ENCODE measurements around the gene APOB. TPM values are rescaled to one million over a fixed set of nuclear protein-coding genes. Genes with fewer than 3 reads are reported as not detected.

The APOB gene
- total RNA-seq, 1 donor from 2014 or later = 9.1 TPM

DNA sequence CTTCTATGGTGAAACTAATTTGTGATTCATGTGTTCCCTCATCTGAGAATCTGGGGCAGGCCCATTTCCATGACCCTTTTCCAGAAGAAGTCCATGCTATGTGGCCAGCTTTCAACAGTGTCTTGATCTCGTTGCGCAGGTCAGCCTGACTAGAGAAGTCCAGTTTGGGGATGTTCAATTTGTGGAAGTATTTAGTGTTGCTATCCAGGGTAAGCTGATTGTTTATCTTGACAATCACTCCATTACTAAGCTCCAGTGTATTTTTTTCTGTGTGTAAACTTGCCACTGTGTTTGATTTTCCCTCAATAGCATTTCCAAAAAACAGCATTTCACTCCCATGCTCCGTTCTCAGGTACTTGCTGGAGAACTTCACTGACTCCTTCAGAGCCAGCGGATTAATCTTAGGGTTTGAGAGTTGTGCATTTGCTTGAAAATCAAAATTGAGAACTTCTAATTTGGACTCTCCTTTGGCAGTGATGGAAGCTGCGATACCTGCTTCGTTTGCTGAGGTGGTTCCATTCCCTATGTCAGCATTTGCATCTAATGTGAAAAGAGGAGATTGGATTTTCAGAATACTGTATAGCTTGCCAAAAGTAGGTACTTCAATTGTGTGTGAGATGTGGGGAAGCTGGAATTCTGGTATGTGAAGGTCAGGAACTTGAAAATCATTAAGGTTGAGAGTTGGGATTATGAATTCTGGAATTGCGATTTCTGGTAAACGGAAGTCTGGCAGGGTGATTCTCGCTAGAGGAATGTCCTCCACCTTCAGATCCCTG is 35.7 kb downstream of the APOB start:
- no peak for DNase-seq
- Histone ChIP-seq H3K27ac (replicated peaks) (no peak overlapping the region), H3K9me3 (replicated peaks) (no peaks in the 10 kb centered on the region), H3K36me3 (peaks cover 35% of the 10 kb centered on the region), H3K27me3 (ENCODE audit: low read depth) (no peaks in the 10 kb centered on the region), H3K4me3 (no peak overlapping the region), H3K4me1 (no peaks in the 10 kb centered on the region)
- TF ChIP-seq, protein P1, sequence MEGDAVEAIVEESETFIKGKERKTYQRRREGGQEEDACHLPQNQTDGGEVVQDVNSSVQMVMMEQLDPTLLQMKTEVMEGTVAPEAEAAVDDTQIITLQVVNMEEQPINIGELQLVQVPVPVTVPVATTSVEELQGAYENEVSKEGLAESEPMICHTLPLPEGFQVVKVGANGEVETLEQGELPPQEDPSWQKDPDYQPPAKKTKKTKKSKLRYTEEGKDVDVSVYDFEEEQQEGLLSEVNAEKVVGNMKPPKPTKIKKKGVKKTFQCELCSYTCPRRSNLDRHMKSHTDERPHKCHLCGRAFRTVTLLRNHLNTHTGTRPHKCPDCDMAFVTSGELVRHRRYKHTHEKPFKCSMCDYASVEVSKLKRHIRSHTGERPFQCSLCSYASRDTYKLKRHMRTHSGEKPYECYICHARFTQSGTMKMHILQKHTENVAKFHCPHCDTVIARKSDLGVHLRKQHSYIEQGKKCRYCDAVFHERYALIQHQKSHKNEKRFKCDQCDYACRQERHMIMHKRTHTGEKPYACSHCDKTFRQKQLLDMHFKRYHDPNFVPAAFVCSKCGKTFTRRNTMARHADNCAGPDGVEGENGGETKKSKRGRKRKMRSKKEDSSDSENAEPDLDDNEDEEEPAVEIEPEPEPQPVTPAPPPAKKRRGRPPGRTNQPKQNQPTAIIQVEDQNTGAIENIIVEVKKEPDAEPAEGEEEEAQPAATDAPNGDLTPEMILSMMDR (IDR thresholded peaks at IDR 0.05; ENCODE audit: borderline replicate concordance) = no peak
- intact Hi-C loops (cut with micrococcal nuclease) = no loop called here

DNA sequence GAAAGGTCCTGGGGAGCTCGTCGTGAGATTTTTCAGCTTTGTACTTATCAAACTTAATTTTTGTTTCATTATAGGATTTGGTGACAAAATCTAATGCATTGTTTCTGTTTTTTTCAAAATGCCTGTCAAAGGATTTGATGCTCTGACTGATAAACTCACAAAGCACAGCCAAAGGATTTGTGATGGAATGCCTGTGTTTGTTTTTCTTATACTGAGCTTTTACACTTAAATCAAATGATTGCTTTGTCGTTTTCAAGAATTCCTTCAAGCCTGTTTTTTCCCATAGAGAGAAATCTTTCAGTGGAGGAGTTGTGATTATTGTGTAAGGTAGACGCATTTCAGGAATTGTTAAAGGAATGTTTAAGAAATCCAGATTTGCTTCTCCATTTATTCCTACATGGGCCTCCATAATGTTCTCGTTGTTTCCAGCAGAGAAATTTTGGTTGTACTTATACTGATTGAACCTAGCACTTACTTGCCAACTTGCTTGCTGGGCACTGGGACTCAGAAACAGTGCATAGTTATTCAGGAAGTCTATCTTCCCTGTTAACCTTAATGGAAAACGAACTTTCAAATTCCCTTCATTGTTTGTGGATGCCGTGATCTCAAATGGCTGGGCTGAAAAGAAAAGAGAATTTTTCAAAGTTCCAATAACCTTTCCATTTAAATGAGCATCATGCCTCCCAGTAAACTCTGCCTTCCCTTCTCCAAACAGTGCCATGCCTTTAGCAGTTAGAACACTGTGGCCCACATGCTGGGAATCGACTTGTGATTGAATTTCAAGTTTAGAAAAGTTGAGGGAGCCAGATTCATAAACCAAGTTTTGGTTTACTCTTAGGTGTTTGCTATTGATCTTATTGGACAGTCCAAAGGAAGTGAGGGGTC is 36.5 kb downstream of the APOB start:
- Histone ChIP-seq H3K4me3 (no peak overlapping the region), H3K9me3 (replicated peaks) (no peaks in the 10 kb centered on the region), H3K36me3 (peaks cover 26% of the 10 kb centered on the region), H3K27ac (replicated peaks) (no peak overlapping the region), H3K4me1 (no peaks in the 10 kb centered on the region), H3K27me3 (ENCODE audit: low read depth) (no peaks in the 10 kb centered on the region)
- DNase-seq = no peak
- TF ChIP-seq, protein P1 (IDR thresholded peaks at IDR 0.05; ENCODE audit: borderline replicate concordance) = no peak
- intact Hi-C loops (cut with micrococcal nuclease) = no loop called here

DNA sequence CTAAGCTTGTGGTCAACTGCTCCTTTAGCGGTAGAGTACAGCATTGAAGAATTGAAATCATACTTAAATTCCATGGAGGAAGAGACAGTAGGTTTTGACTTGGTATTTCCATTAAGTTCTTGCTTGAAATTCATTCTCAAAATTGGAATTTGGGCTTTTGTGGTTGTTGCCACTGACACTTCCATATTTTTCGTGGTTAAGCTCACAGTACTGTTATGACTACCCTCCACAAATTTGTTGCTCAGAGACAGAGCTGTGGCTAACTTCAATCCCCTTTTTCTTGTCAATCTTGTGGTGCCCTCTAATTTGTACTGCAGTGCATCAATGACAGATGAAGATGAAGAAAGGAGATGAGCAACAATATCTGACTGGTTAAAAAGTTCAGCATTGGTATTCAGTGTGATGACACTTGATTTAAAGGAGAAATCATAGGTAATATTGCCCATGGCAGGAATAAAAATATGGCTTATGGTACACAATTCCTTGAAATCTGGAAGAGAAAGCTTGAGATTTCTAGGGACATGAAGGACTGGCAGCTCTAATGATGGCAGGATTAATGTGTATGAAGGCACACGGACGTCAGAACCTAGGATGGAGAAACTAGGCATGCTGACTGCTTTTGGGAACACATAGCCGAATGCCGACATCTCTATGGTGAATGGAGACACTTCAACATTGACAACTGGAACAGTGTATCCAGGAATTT is 37.3 kb downstream of the APOB start:
- Histone ChIP-seq H3K27me3 (ENCODE audit: low read depth) (no peaks in the 10 kb centered on the region), H3K4me1 (no peaks in the 10 kb centered on the region), H3K4me3 (no peak overlapping the region), H3K27ac (replicated peaks) (no peak overlapping the region), H3K36me3 (peaks cover 18% of the 10 kb centered on the region), H3K9me3 (replicated peaks) (no peaks in the 10 kb centered on the region)
- intact Hi-C loops (cut with micrococcal nuclease) = no loop called here
- TF ChIP-seq, protein P1 (IDR thresholded peaks at IDR 0.05; ENCODE audit: borderline replicate concordance) = no peak
- no peak for DNase-seq

DNA sequence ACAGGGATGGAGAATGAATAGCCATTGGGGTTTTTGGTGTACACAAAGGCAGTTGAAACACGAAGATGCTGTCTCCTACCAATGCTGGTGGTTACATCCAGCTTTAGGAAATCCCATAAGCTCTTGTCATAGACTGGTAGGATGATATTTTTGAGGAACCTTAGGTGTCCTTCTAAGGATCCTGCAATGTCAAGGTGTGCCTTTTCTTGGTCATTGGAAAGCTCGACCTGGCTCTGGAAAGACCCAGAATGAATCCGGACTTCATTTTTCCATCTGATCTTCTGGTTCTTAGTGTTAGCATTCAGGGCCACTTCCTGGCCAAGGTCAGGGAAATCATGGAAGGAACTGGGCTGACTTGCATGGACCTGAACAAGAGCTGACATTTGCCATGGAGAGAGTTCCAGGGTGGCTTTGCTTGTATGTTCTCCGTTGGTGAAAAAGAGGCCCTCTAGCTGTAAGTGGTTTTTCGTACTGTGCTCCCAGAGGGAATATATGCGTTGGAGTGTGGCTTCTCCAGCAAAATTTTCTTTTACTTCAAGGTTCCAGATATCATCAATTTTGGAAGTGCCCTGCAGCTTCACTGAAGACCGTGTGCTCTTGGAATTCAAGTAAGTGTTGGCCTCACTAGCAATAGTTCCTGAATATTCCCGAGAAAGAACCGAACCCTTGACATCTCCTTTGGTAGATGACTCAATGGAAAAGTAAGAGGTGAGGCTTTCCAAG is 38.0 kb downstream of the APOB start:
- intact Hi-C loops (cut with micrococcal nuclease) = no loop called here
- TF ChIP-seq, protein P1 (IDR thresholded peaks at IDR 0.05; ENCODE audit: borderline replicate concordance) = no peak
- H3K36me3 ChIP-seq = peaks cover 12% of the 10 kb centered on the region
- H3K4me1 ChIP-seq = no peaks in the 10 kb centered on the region
- no peak overlapping the region for H3K27ac ChIP-seq (replicated peaks)
- no peak overlapping the region for H3K4me3 ChIP-seq
- DNase-seq = no peak
- no peaks in the 10 kb centered on the region for H3K9me3 ChIP-seq (replicated peaks)
- no peaks in the 10 kb centered on the region for H3K27me3 ChIP-seq (ENCODE audit: low read depth)

All from left ventricle myocardium inferior (tissue), 1 donor.